Measurements from ENCODE around the gene PEX10.

GRCh38 chr1:2363847-2364513 lies 48.4 kb downstream of the PEX10 start:
- TF ChIP-seq CTCF (IDR thresholded peaks at IDR 0.05; ENCODE audit: low read length) = no peak
- no peak for TF ChIP-seq EZH2 (optimal IDR thresholded peaks at IDR 0.05; ENCODE audit: low read depth, low read length)
